HG03571 (cell line): Measurements from ENCODE around the gene MYL3.
"Not testable (repeated sequence)": the region's sequence is repeated elsewhere in the genome, so short reads cannot be mapped to it uniquely, and the experiment has no call there.

Source experiments
- ATAC-seq: cut with Tn5 transposase; IDR thresholded peaks from one replicate; pipeline ENCODE4 v1.9.1; 2021; ENCODE audit not compliant: unreplicated experiment

MYL3 gene

GRCh38 chr3:46863261-46863782, at the start of gene MYL3:
Gene MYL3 (minus strand): TSS chr3:46863444. CDS start chr3:46863390, 54 bp downstream.
- no peak for ATAC-seq

- ATAC-seq = no peak
These were observed 49.7 kb upstream of the MYL3 start for GRCh38 chr3:46912986-46913385.

- not testable (repeated sequence) for ATAC-seq
These were observed 47.7 kb upstream of the MYL3 start for GRCh38 chr3:46910914-46911313.

- no peak for ATAC-seq
These were observed 47.0 kb upstream of the MYL3 start for GRCh38 chr3:46910166-46910760.

GRCh38 chr3:46909535-46910161, 46.4 kb upstream of the MYL3 start:
- no peak for ATAC-seq

GRCh38 chr3:46908986-46909534, 45.8 kb upstream of the MYL3 start:
- no peak for ATAC-seq

GRCh38 chr3:46908294-46908985, 45.2 kb upstream of the MYL3 start:
- no peak for ATAC-seq

- ATAC-seq = no peak
These were observed 44.7 kb upstream of the MYL3 start for GRCh38 chr3:46907960-46908293.

GRCh38 chr3:46907271-46907670, 44.0 kb upstream of the MYL3 start:
- no peak for ATAC-seq

- ATAC-seq = no peak
These were observed 43.3 kb upstream of the MYL3 start for GRCh38 chr3:46906471-46907058.

- no peak for ATAC-seq
These were observed 42.6 kb upstream of the MYL3 start for GRCh38 chr3:46905661-46906451.

GRCh38 chr3:46905213-46905560, 41.9 kb upstream of the MYL3 start:
- ATAC-seq = no peak

GRCh38 chr3:46904303-46905212, 41.3 kb upstream of the MYL3 start:
- ATAC-seq = no peak

- ATAC-seq = no peak
These were observed 40.4 kb upstream of the MYL3 start for GRCh38 chr3:46903341-46904302.

- ATAC-seq = no peak
These were observed 39.0 kb upstream of the MYL3 start for GRCh38 chr3:46902188-46902631.

- ATAC-seq = no peak
These were observed 38.4 kb upstream of the MYL3 start for GRCh38 chr3:46901591-46902187.

- ATAC-seq = no peak
These were observed 37.8 kb upstream of the MYL3 start for GRCh38 chr3:46901061-46901460.

- ATAC-seq = no peak
These were observed 37.1 kb upstream of the MYL3 start for GRCh38 chr3:46900356-46900755.
